Ishikawa (cell line): Measurements from ENCODE around the gene GTF3C5.

Source experiments
- EGR1 ChIP-seq: IDR thresholded peaks from 2 replicates; pipeline ENCODE4 v1.6.1; 2012
- RAD21 ChIP-seq: IDR thresholded peaks from 2 replicates; pipeline ENCODE4 v1.6.1; 2012; ENCODE audit warnings: low read depth
- YY1 ChIP-seq: IDR thresholded peaks from 2 replicates; pipeline ENCODE4 v1.6.1; 2012; ENCODE audit warnings: low read depth

DNA sequence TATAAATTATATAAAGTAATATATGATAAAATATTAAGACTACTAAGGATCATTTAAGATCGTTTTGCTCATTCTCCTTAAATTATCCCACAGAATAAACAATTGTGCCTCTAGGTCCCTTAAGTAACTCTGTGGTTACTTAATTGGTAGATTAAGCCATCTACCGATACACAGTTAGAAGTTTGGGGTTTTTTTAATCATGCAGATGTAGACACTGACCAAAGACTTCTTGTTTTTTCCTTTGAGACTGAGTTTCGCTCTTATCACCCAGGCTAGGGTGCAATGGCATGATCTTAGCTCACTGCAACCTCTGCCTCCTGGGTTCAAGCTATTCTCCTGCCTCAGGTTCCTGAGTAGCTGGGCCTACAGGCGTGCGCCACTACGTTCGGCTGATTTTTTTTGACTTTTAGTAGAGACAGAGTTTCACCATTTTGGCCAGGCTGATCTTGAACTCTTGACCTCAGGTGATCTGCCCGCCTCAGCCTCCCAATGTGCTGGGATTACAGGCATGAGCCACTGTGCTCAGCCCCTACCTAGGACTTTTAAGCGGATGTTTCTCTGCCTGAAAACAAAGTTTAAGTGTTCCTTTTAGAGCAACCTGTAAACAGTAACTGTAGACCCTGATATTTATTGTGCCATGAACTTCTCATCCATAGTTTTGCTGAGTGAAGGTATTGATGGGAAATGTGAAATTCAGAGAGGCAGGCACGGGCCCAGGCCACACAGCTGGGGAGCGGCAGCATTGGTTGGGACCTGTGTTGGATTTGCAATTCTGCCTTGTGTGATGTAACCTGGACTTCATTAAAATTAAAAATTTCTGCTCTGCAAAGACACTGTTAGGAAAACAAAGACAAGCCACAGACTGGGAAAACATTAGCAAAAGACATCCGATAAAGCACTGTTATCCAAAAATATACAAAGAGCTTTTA, 42.6 kb downstream of the GTF3C5 start:
- no peak for TF ChIP-seq YY1
- no peak for TF ChIP-seq RAD21
- TF ChIP-seq EGR1, result no peak
